ENCODE data around the gene ITGB6. TPM values are rescaled to one million over a fixed set of nuclear protein-coding genes. Genes with fewer than 3 reads are reported as not detected.

ITGB6 gene
- total RNA-seq, 1 experiment from 2014 or later = 6.9 TPM

- ChIA-PET CTCF (interaction anchor here (0.8 to 2.0 kb wide), 3 partner anchors 11 to 850 kb away, joined by 3 to 6 read pairs (median 3); no protein-coding TSS in a partner anchor), POLR2A (no interaction called here)
- Mint-ChIP-seq H3K9me3 (ENCODE audit: unreplicated experiment) (no peaks in the 10 kb centered on the region), H3K36me3 (ENCODE audit: insufficient read depth, unreplicated experiment) (peaks cover 6% of the 10 kb centered on the region), H3K27me3 (ENCODE audit: insufficient read depth, unreplicated experiment) (no peaks in the 10 kb centered on the region), H3K27ac (ENCODE audit: low read depth, unreplicated experiment) (no peak overlapping the region), H3K4me3 (ENCODE audit: unreplicated experiment) (no peak overlapping the region), H3K4me1 (ENCODE audit: insufficient read depth, unreplicated experiment) (peaks cover 5% of the 10 kb centered on the region)
- no peak for TF ChIP-seq CTCF (IDR thresholded peaks at IDR 0.05; ENCODE audit: unreplicated experiment)
- intact Hi-C loops (cut with micrococcal nuclease) = loop anchor here (5.0 to 10.0 kb wide), 2 partner anchors 208 to 291 kb away; no protein-coding TSS in a partner anchor
- no TSS peak for BruUV-seq (replicated peaks)
- no peak for DNase-seq (ENCODE audit: unreplicated experiment)
Measured at GRCh38 chr2:160114020-160114419, 86.1 kb downstream of the ITGB6 start.

- H3K9me3 Mint-ChIP-seq (ENCODE audit: unreplicated experiment) = no peaks in the 10 kb centered on the region
- no TSS peak for BruUV-seq (replicated peaks)
Measured at GRCh38 chr2:160111951-160112798, 87.9 kb downstream of the ITGB6 start.

GRCh38 chr2:160110674-160111239 lies 89.3 kb downstream of the ITGB6 start:
- Mint-ChIP-seq H3K9me3 (ENCODE audit: unreplicated experiment) (no peaks in the 10 kb centered on the region), H3K36me3 (ENCODE audit: insufficient read depth, unreplicated experiment) (peaks cover 6% of the 10 kb centered on the region), H3K27ac (ENCODE audit: low read depth, unreplicated experiment) (peak overlapping the region; percentile 52), H3K4me1 (ENCODE audit: insufficient read depth, unreplicated experiment) (peaks cover 17% of the 10 kb centered on the region), H3K27me3 (ENCODE audit: insufficient read depth, unreplicated experiment) (no peaks in the 10 kb centered on the region), H3K4me3 (ENCODE audit: unreplicated experiment) (no peak overlapping the region)
- no peak for DNase-seq (ENCODE audit: unreplicated experiment)
- no TSS peak for BruUV-seq (replicated peaks)
- CTCF ChIA-PET = interaction anchor here (0.5 to 3.5 kb wide), 37 partner anchors 12 to 1876 kb away, joined by 3 to 22 read pairs (median 5); partner anchors contain the start of gene ITGB6
- no peak for TF ChIP-seq CTCF (IDR thresholded peaks at IDR 0.05; ENCODE audit: unreplicated experiment)
- POLR2A ChIA-PET = interaction anchor here (0.6 to 2.9 kb wide), 15 partner anchors 15 to 884 kb away, joined by 3 to 19 read pairs (median 5); partner anchors contain the start of gene ITGB6
- intact Hi-C loops (cut with micrococcal nuclease) = loop anchor here (1.0 to 10.0 kb wide), 7 partner anchors 100 to 952 kb away; no protein-coding TSS in a partner anchor

More at GRCh38 chr2:160111951-160112798, 87.9 kb downstream of the ITGB6 start:
- Mint-ChIP-seq H3K36me3 (ENCODE audit: insufficient read depth, unreplicated experiment) (peaks cover 6% of the 10 kb centered on the region), H3K27ac (ENCODE audit: low read depth, unreplicated experiment) (no peak overlapping the region), H3K4me1 (ENCODE audit: insufficient read depth, unreplicated experiment) (peaks cover 17% of the 10 kb centered on the region), H3K4me3 (ENCODE audit: unreplicated experiment) (no peak overlapping the region), H3K27me3 (ENCODE audit: insufficient read depth, unreplicated experiment) (no peaks in the 10 kb centered on the region)
- DNase-seq (ENCODE audit: unreplicated experiment) = no peak
- POLR2A ChIA-PET = interaction anchor here (0.9 kb wide), 1 partner anchor 118 kb away, joined by 3 read pairs; no protein-coding TSS in a partner anchor
- intact Hi-C loops (cut with micrococcal nuclease) = loop anchor here (2.0 to 10.0 kb wide), 4 partner anchors 141 to 951 kb away; no protein-coding TSS in a partner anchor
- TF ChIP-seq CTCF (IDR thresholded peaks at IDR 0.05; ENCODE audit: unreplicated experiment) = no peak
- CTCF ChIA-PET = interaction anchor here (0.7 to 2.0 kb wide), 7 partner anchors 13 to 317 kb away, joined by 3 to 6 read pairs (median 3); no protein-coding TSS in a partner anchor

Measured in MCF 10A (cell line).